ENCODE measurements around the gene CALML4. TPM values are rescaled to one million over a fixed set of nuclear protein-coding genes. Genes with fewer than 3 reads are reported as not detected.
"Not testable (repeated sequence)": the region's sequence is repeated elsewhere in the genome, so short reads cannot be mapped to it uniquely, and the experiment has no call there.

The CALML4 gene
- total RNA-seq, 2 experiments from 2014 or later, result 28.7 to 32.5 TPM

- H3K4me3 ChIP-seq (ENCODE audit: low read depth, low read length, poor library complexity, severe bottlenecking); DNase-seq (ENCODE audit: low spot score); H4K20me1 ChIP-seq (ENCODE audit: insufficient read depth, low read length); H3K4me2 ChIP-seq (ENCODE audit: low read length); H3K27ac ChIP-seq (ENCODE audit: low read depth, low read length, poor library complexity, severe bottlenecking); BruUV-seq (replicated peaks); H3K9me3 ChIP-seq (ENCODE audit: low read length); H3K9me2 ChIP-seq (ENCODE audit: insufficient read depth, low read length); H2AFZ ChIP-seq (ENCODE audit: low read length); intact Hi-C loops (cut with micrococcal nuclease; ENCODE audit: unreplicated experiment); CTCF ChIA-PET (ENCODE audit: unreplicated experiment): not testable (repeated sequence)
- POLR2A ChIA-PET, result interaction anchor here (0.5 to 0.7 kb wide), 2 partner anchors 208 to 596 kb away, joined by 3 to 5 read pairs; no protein-coding TSS in a partner anchor
- H3K36me3 ChIP-seq (ENCODE audit: insufficient read depth, low read length), result peaks cover 67% of the 10 kb centered on the region
- peaks cover 29% of the 10 kb centered on the region for H3K4me1 ChIP-seq (ENCODE audit: insufficient read depth, low read length, poor library complexity, severe bottlenecking)
- peaks cover 76% of the 10 kb centered on the region for H3K79me2 ChIP-seq (ENCODE audit: insufficient read depth, low read depth, low read length)
These were observed 16.6 kb upstream of the CALML4 start for GRCh38 chr15:68221530-68222431.

- peaks cover 76% of the 10 kb centered on the region for H3K79me2 ChIP-seq (ENCODE audit: insufficient read depth, low read depth, low read length)
These were observed 15.8 kb upstream of the CALML4 start for GRCh38 chr15:68220967-68221366.

GRCh38 chr15:68220489-68220888, 15.4 kb upstream of the CALML4 start:
- peaks cover 73% of the 10 kb centered on the region for H3K36me3 ChIP-seq (ENCODE audit: insufficient read depth, low read length)
- intact Hi-C loops (cut with micrococcal nuclease; ENCODE audit: unreplicated experiment), result no loop called here
- H3K4me2 ChIP-seq (ENCODE audit: low read length), result no peak overlapping the region
- ChIA-PET POLR2A (no interaction called here), CTCF (ENCODE audit: unreplicated experiment) (no interaction called here)
- H4K20me1 ChIP-seq (ENCODE audit: insufficient read depth, low read length), result no peaks in the 10 kb centered on the region
- BruUV-seq (replicated peaks), result no TSS peak
- no peaks in the 10 kb centered on the region for H3K9me2 ChIP-seq (ENCODE audit: insufficient read depth, low read length)
- peaks cover 16% of the 10 kb centered on the region for H3K4me1 ChIP-seq (ENCODE audit: insufficient read depth, low read length, poor library complexity, severe bottlenecking)
- no peak for TF ChIP-seq CTCF (conservative IDR thresholded peaks at IDR 0.05; ENCODE audit: low read length)
- TF ChIP-seq EZH2phosphoT487 (IDR thresholded peaks at IDR 0.05; ENCODE audit: borderline replicate concordance, low read depth, low read length), result no peak
- no peak overlapping the region for H3K4me3 ChIP-seq (ENCODE audit: low read depth, low read length, poor library complexity, severe bottlenecking)
- H2AFZ ChIP-seq (ENCODE audit: low read length), result no peak overlapping the region
- H3K9me3 ChIP-seq (ENCODE audit: low read length), result peaks cover 8% of the 10 kb centered on the region; the same call in 1 of the 2 replicates
- peaks cover 76% of the 10 kb centered on the region for H3K79me2 ChIP-seq (ENCODE audit: insufficient read depth, low read depth, low read length)
- no peak for DNase-seq (ENCODE audit: low spot score)
- no peak overlapping the region for H3K27ac ChIP-seq (ENCODE audit: low read depth, low read length, poor library complexity, severe bottlenecking)

More at GRCh38 chr15:68220967-68221366, 15.8 kb upstream of the CALML4 start:
- Histone ChIP-seq H3K36me3 (ENCODE audit: insufficient read depth, low read length) (peaks cover 68% of the 10 kb centered on the region), H3K4me3 (ENCODE audit: low read depth, low read length, poor library complexity, severe bottlenecking) (no peak overlapping the region), H3K9me2 (ENCODE audit: insufficient read depth, low read length) (no peaks in the 10 kb centered on the region), H3K4me1 (ENCODE audit: insufficient read depth, low read length, poor library complexity, severe bottlenecking) (peaks cover 21% of the 10 kb centered on the region), H3K27ac (ENCODE audit: low read depth, low read length, poor library complexity, severe bottlenecking) (no peak overlapping the region), H3K4me2 (ENCODE audit: low read length) (no peak overlapping the region), H2AFZ (ENCODE audit: low read length) (no peak overlapping the region), H3K9me3 (ENCODE audit: low read length) (peaks cover 8% of the 10 kb centered on the region; the same call in 1 of the 2 replicates), H4K20me1 (ENCODE audit: insufficient read depth, low read length) (no peaks in the 10 kb centered on the region)
- DNase-seq (ENCODE audit: low spot score), result no peak
- intact Hi-C loops (cut with micrococcal nuclease; ENCODE audit: unreplicated experiment), result no loop called here
- no TSS peak for BruUV-seq (replicated peaks)
- TF ChIP-seq CTCF (conservative IDR thresholded peaks at IDR 0.05; ENCODE audit: low read length) (no peak), EZH2phosphoT487 (IDR thresholded peaks at IDR 0.05; ENCODE audit: borderline replicate concordance, low read depth, low read length) (no peak)
- ChIA-PET CTCF (ENCODE audit: unreplicated experiment) (no interaction called here), POLR2A (interaction anchor here (0.5 kb wide), 1 partner anchor 208 kb away, joined by 3 read pairs; no protein-coding TSS in a partner anchor)

Data from OCI-LY7 (cell line).